ENCODE data around the gene SUSD3.
A peak's percentile ranks its signal among the peaks of the same experiment; 100 is the strongest.
"Not testable (repeated sequence)": the region's sequence is repeated elsewhere in the genome, so short reads cannot be mapped to it uniquely, and the experiment has no call there.

The SUSD3 gene

GRCh38 chr9:93114169-93114983 lies 55.9 kb downstream of the SUSD3 start:
- DNase-seq: no peak

- DNase-seq: no peak
Observed at GRCh38 chr9:93114984-93115335, 56.5 kb downstream of the SUSD3 start.

- DNase-seq: no peak
Observed at GRCh38 chr9:93115486-93116071, 57.1 kb downstream of the SUSD3 start.

- peak in 1 of 2 donors; percentile 79 for DNase-seq
Observed at GRCh38 chr9:93116072-93116961, 57.8 kb downstream of the SUSD3 start.

- DNase-seq: not testable (repeated sequence)
Observed at GRCh38 chr9:93117521-93117920, 59.0 kb downstream of the SUSD3 start.

- DNase-seq: no peak
Observed at GRCh38 chr9:93117924-93118862, 59.7 kb downstream of the SUSD3 start.

- DNase-seq: no peak
Observed at GRCh38 chr9:93118863-93119702, 60.6 kb downstream of the SUSD3 start.

- DNase-seq: no peak
Observed at GRCh38 chr9:93119703-93119952, 61.1 kb downstream of the SUSD3 start.

- peak; percentile 60 to 85 for DNase-seq
Observed at GRCh38 chr9:93119953-93120845, 61.7 kb downstream of the SUSD3 start.

- no peak for DNase-seq
Observed at GRCh38 chr9:93120846-93121315, 62.4 kb downstream of the SUSD3 start.

GRCh38 chr9:93121316-93122241 lies 63.1 kb downstream of the SUSD3 start:
- no peak for DNase-seq

GRCh38 chr9:93122721-93123221 lies 64.3 kb downstream of the SUSD3 start:
- no peak for DNase-seq

- no peak for DNase-seq
Observed at GRCh38 chr9:93123561-93124283, 65.2 kb downstream of the SUSD3 start.

- DNase-seq: no peak
Observed at GRCh38 chr9:93124793-93125192, 66.3 kb downstream of the SUSD3 start.

GRCh38 chr9:93125331-93125894 lies 66.9 kb downstream of the SUSD3 start:
- no peak for DNase-seq

- peak in 1 of 2 donors; percentile 44 for DNase-seq
Observed at GRCh38 chr9:93126151-93126781, 67.8 kb downstream of the SUSD3 start.

GRCh38 chr9:93126825-93127368 lies 68.4 kb downstream of the SUSD3 start:
- peak in 1 of 2 donors; percentile 29 for DNase-seq

All from CD4-positive, alpha-beta T cell treated with Interferon alpha-2 for 1 hour (primary cell).